HG03108 (cell line): ENCODE measurements around the gene BCAS4.

ENCODE experiments used
- ATAC-seq: cut with Tn5 transposase; IDR thresholded peaks from one replicate; pipeline ENCODE4 v1.9.1; 2021; ENCODE audit warnings: moderate library complexity; ENCODE audit not compliant: unreplicated experiment

BCAS4 gene

GRCh38 chr20:50852085-50852484 lies 57.2 kb downstream of the BCAS4 start:
- no peak for ATAC-seq

DNA sequence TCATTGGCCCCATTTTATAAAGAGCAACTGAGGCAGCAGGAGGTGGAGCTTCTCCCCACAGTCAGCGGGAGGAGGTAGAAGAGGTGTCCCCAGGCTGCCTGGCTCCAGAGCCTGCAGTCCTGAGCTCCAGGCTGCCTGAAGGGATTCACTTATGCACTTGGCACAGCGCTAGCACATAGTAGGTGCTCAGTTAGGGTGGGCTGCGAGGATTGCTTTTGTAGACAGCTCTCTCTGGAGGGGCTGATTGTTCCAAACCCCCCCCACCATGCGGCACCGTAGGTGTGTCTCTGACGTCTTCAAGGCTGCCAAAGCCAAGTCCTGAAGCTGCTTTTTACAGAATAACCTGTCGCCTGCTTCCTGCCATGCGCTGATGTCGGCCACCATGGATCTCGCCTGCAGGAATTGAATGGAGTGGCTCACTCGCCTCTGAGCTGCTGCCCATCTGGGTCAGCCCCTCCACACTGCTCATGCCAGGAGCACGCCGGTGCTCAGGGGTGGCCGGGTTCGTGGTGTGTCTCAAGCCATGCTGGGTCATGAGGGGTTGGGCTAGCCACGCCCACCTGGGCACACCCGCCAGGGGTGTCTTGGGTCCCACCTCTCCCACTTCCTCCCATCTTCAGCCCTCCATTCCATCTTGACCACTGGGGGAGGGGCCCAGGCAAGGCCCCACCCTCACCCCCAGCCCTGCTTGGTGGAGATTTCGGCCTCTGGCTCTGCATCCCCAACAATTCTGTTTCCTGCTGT lies 59.8 kb downstream of the BCAS4 start:
- no peak for ATAC-seq

- no peak for ATAC-seq
Observed at GRCh38 chr20:50855498-50856474, 60.9 kb downstream of the BCAS4 start.

DNA sequence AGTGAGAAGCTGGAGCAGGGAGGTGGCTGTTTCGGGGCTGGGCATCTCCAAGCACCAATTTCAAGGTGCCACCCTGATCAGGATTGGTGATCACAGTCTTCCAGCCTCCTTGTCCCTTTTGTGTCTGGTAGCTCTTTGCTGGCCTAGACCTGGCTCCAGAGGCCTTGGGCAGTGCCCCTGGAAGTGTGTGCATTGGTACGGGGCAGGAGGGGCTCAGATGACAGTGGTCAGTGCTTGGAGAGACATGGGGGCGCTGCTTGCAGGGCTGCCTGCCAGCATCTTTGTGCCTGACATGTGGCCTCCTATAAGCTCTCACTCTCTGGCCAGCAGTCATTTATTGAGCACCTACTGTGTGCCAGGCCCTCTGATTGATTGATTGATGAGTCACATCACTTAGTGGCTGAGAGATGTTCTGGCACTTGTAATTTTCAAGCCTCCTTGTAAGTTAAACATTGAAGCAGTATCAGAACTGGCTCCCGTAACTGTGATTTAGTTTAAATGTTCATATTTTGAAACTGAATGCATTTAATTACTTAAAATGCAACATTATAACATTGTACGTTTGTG lies 61.7 kb downstream of the BCAS4 start:
- ATAC-seq: no peak

DNA sequence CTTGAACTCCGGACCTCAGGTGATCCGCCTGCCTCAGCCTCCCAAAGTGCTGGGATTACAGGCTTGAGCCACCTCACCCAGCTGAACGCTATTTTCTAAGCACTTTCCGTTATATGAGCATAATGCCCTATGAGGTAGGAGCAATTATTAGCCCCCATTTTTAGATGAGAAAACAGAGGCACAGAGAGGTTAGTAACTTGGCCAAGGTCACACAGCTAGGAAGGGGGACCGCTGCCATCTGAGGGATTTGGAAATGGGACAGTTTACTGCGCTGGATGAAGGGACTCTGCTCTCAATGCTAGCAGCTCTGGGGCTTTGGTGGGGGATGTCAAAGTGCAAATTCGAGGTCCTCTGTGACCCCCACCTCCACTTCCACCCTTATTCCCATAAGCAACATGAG lies 62.5 kb downstream of the BCAS4 start:
- no peak for ATAC-seq

DNA sequence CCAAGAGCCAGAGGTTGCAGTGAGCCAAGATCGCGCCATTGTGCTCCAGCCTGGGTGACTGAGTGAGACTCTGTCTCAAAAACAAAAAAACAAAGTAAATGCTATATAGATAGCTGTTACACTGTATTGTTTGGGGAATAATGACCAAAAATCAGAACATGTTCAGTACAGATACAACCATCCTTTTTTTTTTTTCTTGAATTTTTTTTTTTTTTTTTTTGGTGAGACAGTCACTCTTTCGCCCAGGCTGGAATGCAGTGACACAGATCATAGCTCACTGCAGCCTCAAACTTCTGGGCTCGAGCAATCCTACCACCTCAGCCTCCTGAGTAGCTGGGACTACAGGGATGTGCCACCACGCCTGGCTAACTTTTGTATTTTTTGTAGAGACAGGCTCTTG lies 63.7 kb downstream of the BCAS4 start:
- no peak for ATAC-seq

DNA sequence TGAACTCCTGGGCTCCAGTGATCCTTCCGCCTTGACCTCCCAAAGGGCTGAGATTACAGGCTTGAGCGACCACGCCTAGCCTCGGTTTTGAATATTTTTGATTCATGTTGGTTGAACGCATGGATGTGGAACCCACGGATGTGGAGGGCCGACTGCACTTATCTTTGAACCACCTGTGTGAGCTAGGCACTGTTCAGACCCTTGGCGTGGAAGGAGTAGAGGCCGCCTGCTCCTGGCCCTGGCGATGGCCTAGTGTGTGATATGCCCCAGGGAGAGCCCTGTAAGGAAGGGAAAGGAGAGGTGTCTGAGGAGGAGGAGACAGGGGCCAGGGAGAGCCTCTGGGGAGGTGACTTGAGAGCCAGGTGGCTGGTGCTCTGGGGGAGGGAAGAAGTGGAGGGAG lies 64.3 kb downstream of the BCAS4 start:
- ATAC-seq: no peak

GRCh38 chr20:50861012-50861411 lies 66.2 kb downstream of the BCAS4 start:
- no peak for ATAC-seq

GRCh38 chr20:50862546-50862945 lies 67.7 kb downstream of the BCAS4 start:
- ATAC-seq: no peak

DNA sequence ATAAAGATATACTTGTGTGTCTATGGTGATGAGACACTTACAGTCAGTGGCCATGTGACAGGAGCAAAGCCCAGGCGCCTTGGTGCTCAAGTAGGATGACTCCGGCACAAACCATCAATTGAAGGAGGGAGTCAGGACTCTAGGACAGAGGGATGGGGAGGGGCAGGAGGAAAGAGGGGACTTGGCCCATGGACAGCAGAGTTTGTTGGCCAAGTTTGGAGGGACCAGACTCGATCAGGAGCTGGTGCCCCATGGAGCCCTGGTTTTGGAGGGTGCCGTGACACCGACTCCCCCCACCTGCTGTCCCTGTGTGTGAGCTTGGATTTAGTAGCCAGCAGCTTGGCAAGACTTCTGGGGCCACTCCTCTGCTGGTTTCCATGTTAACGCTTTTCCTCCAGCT lies 70.3 kb downstream of the BCAS4 start:
- no peak for ATAC-seq

DNA sequence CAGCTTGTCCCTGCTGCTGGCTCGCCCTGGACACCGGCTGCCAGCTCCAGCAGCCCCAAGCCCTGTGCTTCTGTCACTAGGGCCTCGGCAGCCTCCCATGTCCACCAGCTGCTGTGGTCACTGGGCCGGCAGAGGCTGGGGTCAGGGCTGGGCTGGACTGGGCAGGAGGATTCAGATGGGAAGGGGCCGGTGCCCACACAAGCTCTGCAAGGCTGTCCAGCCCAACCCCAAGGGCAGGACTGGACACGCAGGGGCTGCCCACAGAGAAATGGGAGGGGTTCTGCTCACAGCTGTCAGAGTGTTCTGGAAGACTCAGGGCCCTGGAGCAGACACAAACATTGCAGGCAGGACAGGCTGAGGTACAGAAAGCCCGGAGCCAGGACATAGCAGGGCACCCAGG lies 70.7 kb downstream of the BCAS4 start:
- ATAC-seq: no peak

DNA sequence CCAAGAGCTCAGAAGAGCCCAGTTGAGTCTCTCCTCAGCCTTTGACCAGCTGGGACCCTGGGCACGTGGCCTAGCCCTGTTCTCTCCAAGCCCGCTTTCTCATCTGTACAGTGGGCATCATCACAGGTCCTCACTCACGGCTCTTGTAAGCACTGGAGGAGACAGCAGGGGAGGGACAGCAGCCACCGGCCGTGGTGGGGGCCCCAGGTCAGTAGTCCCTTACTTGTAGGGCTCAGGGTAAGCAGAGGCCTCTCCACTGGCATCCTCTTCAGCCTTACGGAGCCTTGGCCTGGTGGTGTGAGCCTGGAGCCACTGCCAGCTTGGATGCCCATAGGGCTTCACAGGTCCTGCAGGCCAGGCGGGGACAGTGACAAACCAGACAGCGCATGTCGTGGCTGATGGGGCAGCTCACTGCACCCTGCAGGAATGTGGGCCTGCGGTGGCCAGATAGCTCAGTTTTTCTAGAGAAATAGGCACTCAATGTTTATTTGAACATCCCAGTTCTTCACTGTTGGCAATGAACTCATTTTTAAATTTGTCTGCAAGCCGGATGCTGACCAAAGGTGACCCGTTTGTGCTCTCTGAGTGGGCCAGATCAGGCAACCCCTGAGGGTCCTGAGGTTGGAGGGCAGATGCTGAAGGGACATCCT lies 71.3 kb downstream of the BCAS4 start:
- no peak for ATAC-seq

DNA sequence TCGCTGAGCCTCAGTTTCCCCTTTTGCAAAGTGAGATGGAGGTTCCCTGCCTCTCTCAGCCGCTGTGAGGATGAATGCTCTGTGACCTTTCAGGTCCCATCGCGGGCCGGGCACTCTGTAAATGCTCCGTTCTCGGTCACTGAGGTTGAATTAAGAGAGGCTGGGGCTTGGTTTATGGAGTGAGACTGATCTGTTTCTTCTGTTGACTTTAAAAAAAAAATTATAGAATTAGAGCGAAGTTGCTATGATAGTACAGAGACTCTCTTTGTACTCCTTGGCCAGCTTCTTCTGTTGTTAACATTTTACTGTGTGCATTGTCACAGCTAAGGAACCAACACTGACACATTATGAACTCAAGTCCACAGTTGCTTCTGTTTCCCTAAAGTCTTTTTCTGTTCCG lies 72.0 kb downstream of the BCAS4 start:
- no peak for ATAC-seq

DNA sequence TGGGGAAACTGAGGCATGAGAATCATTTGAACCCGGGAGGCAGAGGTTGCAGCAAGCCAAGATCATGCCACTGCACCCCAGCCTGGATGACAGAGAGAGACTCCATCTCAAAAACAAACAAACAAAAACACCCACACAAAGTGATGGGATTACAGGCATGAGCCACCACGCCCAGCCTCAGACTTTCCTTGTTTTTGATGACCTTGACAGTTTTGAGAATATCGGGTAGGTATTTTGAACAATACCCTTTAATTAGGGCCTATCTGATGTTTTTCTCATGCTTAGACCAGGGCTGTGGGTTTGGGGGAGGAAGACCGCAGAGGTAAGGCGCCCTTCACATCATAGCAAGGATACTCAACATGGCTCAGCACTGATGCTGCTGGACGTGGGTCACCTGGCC lies 72.9 kb downstream of the BCAS4 start:
- ATAC-seq: no peak

DNA sequence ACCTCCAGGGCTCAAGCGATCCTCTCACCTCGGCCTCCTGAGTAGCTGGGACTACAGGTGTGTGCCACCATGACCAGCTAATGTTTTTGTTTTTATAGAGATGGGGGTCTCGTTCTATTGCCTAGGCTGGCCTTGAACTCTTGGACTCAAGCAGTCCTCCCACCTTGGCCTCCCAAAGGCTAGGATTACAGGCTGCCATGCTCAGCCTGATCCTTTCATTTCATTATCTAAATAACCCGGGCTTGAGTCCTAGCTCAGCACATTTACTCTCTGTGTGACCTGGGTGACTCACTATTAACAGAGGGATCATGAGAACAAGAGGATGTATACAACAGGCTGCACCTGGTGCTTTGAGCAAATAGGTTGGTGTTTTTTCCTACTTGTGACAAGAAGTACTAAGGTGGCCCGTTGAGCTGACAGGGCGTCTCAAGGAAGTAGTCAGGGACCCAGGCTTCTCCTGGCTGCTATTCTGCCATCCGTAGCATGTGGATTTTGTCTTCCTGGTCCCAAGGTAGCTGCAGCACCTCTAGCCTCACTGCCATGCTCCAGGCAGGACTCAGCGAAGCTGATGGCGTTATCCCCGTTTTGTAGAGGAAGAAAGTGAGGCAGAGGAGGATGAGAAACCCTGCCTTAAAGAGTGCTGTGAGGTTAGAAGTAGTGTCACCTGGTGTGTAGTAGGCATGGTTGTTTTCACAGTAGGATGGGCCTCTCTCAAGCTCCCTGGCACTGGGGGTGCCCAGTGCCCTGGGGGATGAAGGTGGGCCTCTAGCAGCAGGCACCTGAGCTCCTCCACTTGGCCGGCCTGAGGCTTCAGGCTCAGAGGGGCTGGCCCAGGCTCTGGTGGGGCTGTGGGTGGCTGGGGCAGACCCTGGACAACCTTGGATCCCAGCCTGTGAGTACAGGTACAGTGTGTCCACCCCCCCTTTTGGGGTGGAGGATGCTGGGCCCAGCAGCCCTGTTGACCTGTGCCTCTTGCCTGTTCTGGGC lies 73.9 kb downstream of the BCAS4 start:
- ATAC-seq: no peak

DNA sequence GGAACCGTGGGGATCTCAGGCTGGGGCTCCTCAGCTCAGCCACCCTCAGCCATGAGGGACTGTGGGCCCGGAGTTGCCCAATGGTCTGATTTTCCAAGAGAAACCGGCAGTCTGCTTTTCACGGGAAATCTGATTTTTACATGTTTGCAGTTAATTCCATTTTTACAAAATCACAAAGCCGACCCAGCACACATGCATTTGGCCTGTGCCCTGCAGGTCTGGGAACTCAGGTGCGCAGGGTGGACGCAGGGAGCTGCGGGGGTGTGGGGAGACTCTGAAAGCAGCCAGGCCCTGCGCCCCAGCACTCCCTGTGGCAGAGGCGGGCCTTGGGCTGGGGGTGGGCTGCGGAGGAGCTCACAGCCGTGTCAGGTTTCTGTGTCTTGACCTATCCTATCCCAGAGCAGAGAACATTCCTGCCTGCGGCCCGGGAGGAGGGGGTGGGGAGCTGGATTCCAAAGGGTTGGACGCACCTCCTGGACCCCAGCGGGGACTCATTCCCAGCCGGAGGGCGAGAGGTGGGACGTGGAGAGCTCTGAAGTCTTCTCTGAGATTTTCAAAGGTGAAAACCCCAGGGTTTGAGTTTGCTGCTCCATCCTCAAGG lies 75.8 kb downstream of the BCAS4 start:
- ATAC-seq: no peak

- ATAC-seq: no peak
Observed at GRCh38 chr20:50872560-50873425, 77.9 kb downstream of the BCAS4 start.

GRCh38 chr20:50873585-50873984 lies 78.7 kb downstream of the BCAS4 start:
- ATAC-seq: no peak
